Brain microvascular endothelial cell (primary cell): Measurements from ENCODE around the gene TGM4.

Experiments used
- DNase-seq: peaks from one replicate; pipeline ENCODE4 v3.0.0-alpha.2; 2020
- H3K27ac ChIP-seq: fragments of 250-450 bp; sonication (Bioruptor Pico); 2 replicates; pipeline ENCODE4 v1.5.1; 2020; ENCODE audit warnings: mild to moderate bottlenecking, moderate library complexity
- H3K27me3 ChIP-seq: fragments of 250-450 bp; sonication (Bioruptor Pico); replicated peaks from 2 replicates; pipeline ENCODE4 v1.5.1; 2020; ENCODE audit warnings: mild to moderate bottlenecking
- H3K36me3 ChIP-seq: fragments of 250-450 bp; sonication (Bioruptor Pico); replicated peaks from 2 replicates; pipeline ENCODE4 v1.5.1; 2020; ENCODE audit warnings: mild to moderate bottlenecking
- H3K4me3 ChIP-seq: 2 replicates; pipeline ENCODE4 v1.5.1; 2011; ENCODE audit warnings: low read depth, mild to moderate bottlenecking, control low read depth, low read length, moderate library complexity
- in situ Hi-C: cut with HindIII; loops from 2 replicates; pipeline ENCODE4 v1.10.0; 2017; ENCODE audit warnings: low sequenced_read_pairs, low pct_ligation_motif_present
- TF ChIP-seq, protein P1 (sequence below): IDR thresholded peaks from 2 replicates; pipeline ENCODE4 v1.5.1; 2011; ENCODE audit warnings: low read depth, mild to moderate bottlenecking, moderate library complexity, low read length, control low read depth, inconsistent platforms; ENCODE audit errors: missing control alignments

The TGM4 gene

DNA sequence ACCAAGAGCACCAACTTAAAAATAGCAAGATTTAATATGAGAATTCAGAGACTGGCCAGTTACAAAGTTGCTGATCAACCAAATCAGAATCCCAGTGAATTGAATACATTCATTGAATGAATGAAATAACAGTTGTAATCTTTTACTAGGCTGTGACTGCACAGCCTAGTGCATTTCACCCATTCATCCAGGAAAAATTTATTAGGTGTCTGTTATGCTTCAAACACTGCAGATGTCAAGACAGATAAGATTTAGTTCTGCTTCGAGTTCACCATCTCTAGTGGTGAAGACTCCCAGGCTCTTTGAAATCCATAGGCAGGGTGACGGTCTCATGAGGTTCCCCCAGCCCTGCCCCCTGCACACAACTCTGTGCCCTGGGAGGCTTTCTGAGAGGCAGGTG, 28.9 kb downstream of the TGM4 start:
- no peaks in the 10 kb centered on the region for H3K36me3 ChIP-seq
- in situ Hi-C loops, result no loop called here
- DNase-seq, result no peak
- H3K27me3 ChIP-seq, result no peaks in the 10 kb centered on the region
- TF ChIP-seq, protein P1, sequence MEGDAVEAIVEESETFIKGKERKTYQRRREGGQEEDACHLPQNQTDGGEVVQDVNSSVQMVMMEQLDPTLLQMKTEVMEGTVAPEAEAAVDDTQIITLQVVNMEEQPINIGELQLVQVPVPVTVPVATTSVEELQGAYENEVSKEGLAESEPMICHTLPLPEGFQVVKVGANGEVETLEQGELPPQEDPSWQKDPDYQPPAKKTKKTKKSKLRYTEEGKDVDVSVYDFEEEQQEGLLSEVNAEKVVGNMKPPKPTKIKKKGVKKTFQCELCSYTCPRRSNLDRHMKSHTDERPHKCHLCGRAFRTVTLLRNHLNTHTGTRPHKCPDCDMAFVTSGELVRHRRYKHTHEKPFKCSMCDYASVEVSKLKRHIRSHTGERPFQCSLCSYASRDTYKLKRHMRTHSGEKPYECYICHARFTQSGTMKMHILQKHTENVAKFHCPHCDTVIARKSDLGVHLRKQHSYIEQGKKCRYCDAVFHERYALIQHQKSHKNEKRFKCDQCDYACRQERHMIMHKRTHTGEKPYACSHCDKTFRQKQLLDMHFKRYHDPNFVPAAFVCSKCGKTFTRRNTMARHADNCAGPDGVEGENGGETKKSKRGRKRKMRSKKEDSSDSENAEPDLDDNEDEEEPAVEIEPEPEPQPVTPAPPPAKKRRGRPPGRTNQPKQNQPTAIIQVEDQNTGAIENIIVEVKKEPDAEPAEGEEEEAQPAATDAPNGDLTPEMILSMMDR, result no peak
- no peak overlapping the region for H3K27ac ChIP-seq
- H3K4me3 ChIP-seq, result no peak overlapping the region

DNA sequence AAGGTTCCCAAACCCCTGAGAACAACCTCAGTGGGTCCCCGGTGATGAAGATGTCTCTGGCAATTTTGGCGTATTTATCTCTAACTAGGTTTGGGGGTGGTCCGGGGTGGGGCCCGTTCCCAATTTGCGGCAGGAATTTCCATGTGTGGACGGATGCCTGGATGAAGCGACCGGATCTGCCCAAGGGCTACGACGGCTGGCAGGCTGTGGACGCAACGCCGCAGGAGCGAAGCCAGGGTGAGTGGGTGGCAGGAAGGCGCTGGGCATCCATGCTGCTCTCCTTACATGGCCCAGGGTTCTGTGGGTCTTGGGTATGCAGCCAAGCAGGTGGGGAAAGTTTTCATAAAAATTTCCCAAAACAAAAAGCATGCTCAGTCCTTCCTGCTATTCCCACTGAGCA, 29.3 kb downstream of the TGM4 start:
- no peaks in the 10 kb centered on the region for H3K27me3 ChIP-seq
- in situ Hi-C loops, result no loop called here
- H3K27ac ChIP-seq, result no peak overlapping the region
- no peak overlapping the region for H3K4me3 ChIP-seq
- DNase-seq, result no peak
- H3K36me3 ChIP-seq, result no peaks in the 10 kb centered on the region
- TF ChIP-seq, protein P1, result no peak

DNA sequence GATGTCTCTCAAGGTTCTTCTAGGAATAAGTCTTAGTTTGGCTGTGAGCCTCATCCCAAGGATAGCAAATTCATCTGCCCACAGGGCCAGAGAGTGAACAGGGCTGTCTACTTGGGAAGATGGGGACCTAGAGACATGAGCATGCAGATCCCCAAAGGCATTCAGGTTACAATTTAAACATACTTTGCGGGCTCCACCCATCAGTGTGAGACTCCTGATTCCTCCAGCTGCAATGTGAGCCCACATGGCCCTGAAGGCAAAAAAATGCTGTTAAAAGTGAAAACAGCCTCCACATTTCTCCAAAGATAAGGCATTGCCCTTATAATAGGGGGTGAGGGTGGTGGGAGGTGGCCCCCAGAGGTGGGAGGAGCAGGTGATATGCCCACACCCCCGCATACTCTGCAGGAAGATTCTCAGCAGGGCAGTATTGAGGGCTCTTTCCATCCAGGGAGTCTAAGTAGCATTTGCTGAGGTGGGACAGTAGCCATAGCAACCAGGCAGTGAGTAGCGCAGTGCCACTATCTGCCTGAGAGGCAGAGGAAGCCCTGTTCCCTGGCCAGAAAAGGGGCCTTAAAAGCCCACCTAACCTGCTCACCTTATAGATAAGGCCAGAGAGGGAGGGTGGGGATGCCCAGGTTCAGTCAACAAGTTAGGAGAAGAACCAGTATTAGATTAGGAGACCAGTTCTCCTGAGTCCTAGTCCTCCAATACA, 31.2 kb downstream of the TGM4 start:
- TF ChIP-seq, protein P1, result no peak
- no peak overlapping the region for H3K27ac ChIP-seq
- H3K27me3 ChIP-seq, result no peaks in the 10 kb centered on the region
- in situ Hi-C loops, result no loop called here
- H3K36me3 ChIP-seq, result no peaks in the 10 kb centered on the region
- DNase-seq, result no peak
- no peak overlapping the region for H3K4me3 ChIP-seq

DNA sequence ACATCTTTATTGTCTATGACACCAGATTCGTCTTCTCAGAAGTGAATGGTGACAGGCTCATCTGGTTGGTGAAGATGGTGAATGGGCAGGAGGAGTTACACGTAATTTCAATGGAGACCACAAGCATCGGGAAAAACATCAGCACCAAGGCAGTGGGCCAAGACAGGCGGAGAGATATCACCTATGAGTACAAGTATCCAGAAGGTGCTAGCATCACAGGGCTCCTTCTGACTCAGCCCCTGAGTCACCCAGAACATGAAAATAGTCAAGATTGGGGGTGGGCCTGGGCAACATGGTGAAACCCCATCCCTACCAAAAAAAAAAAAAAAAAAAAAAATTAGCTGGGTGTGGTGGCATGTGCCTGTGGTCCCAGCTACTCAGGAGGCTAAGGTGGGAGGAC, 32.6 kb downstream of the TGM4 start:
- DNase-seq, result no peak
- in situ Hi-C loops, result no loop called here
- Histone ChIP-seq H3K4me3 (no peak overlapping the region), H3K27me3 (no peaks in the 10 kb centered on the region), H3K36me3 (no peaks in the 10 kb centered on the region), H3K27ac (no peak overlapping the region)
- TF ChIP-seq, protein P1, result no peak

DNA sequence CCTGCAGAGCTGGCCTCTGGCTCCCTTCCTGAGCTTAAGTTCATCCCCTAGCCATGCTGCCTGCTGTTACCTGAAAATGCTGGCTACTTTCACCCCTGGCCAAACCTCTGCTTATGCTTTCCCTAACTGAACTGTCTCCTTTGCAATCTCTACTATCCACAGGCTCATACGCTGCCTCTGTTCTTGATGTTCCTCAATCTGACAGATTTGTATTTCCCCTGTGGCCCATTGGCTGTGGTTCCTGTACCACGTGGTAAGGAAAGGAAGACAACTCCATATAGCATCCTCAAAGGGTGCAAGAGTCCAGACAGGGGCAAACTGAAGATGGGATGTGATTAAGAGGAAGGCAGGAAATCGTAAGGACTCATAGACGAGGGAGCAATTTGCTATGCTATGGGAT, 33.2 kb downstream of the TGM4 start:
- DNase-seq, result no peak
- Histone ChIP-seq H3K4me3 (no peak overlapping the region), H3K36me3 (no peaks in the 10 kb centered on the region), H3K27ac (no peak overlapping the region), H3K27me3 (no peaks in the 10 kb centered on the region)
- in situ Hi-C loops, result no loop called here
- TF ChIP-seq, protein P1, result no peak

DNA sequence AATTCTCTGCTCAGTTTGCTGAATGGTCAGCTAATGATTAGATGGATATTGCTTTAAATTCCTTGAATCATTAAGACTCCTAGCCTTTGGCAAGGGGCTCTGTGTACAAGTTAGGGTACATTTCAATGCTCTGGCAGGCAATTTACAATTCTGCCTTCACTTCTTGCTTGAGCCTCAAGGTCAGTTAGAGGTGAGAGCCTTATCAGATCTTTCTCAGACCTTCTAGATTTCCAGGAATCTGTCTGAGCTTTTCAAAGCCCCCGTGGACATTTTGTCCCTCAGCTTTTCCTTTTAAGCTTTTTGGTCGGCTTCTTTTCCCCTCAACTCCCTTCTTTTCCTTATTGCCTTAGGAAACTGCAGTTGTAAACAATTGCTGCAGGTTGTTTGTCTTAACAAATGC, 34.7 kb downstream of the TGM4 start:
- Histone ChIP-seq H3K4me3 (no peak overlapping the region), H3K36me3 (no peaks in the 10 kb centered on the region), H3K27me3 (no peaks in the 10 kb centered on the region), H3K27ac (no peak overlapping the region)
- no peak for DNase-seq
- TF ChIP-seq, protein P1, result no peak
- in situ Hi-C loops, result no loop called here
